HCT116 (cell line): ENCODE measurements around the gene DMD. TPM values are rescaled to one million over a fixed set of nuclear protein-coding genes. Genes with fewer than 3 reads are reported as not detected.

Experiments
- ATAC-seq: fragments of 200-7000 bp; cut with Tn5 transposase; 2 replicates; pipeline ENCODE4 v1.9.1; 2020; ENCODE audit warnings: mild to moderate bottlenecking, moderate library complexity
- BruUV-seq: library from RNA; stranded (reverse); fragments of 400-500 nt; replicated peaks from 2 replicates; lab custom pipeline; 2021; lab: Mats Ljungman, UMichigan
- CTCF ChIA-PET: fragments of 300-600 bp; sonication (Branson Sonifier 250); formaldehyde crosslinking; loops from one replicate; lab custom pipeline; 2021; ENCODE audit warnings: antibody characterized with exemption; lab: Charles Lee
- POLR2A ChIA-PET: fragments of 300-600, 350-600 bp; sonication (Branson Sonifier 250); formaldehyde crosslinking; loops from one replicate; lab custom pipeline; 2021; ENCODE audit warnings: antibody characterized with exemption; lab: Charles Lee
- RAD21 ChIA-PET, 2 experiments: fragments of 300-600 bp; sonication (Branson Sonifier 250); formaldehyde crosslinking; loops; one replicate each; lab custom pipeline; 2023; ENCODE audit warnings: low total read pairs in 2 of 2; ENCODE audit not compliant: uncharacterized antibody in 2 of 2, unreplicated experiment in 2 of 2, low non-redundant PET in 1 of 2; lab: Charles Lee
- DNase-seq: peaks from one replicate; pipeline ENCODE4 v3.0.0-alpha.2; 2010; ENCODE audit warnings: low read depth, low spot score
- H2AFZ ChIP-seq: fragments of 200-600 bp; shearing (Covaris generic), sonication (generic); 2 replicates; pipeline ENCODE4 v1.6.1; 2017; ENCODE audit warnings: low read depth, mixed run types, mixed read lengths, antibody characterized with exemption, low read length; ENCODE audit not compliant: poor library complexity, severe bottlenecking
- H3K27ac ChIP-seq: 2 replicates; pipeline ENCODE4 v1.5.1; 2012; ENCODE audit warnings: low read depth, low read length
- H3K27me3 ChIP-seq: fragments of 200-600 bp; sonication (generic); 2 replicates; pipeline ENCODE4 v1.6.1; 2016; ENCODE audit warnings: mixed run types, low read length, mixed read lengths; ENCODE audit not compliant: insufficient read depth
- H3K36me3 ChIP-seq, 2 experiments: fragments of 200-500 bp in 1 of 2; fragments of 200-600 bp in 1 of 2; sonication (Bioruptor generic) in 1 of 2; sonication (generic) in 1 of 2; 2 replicates each; pipeline versions ENCODE4 v1.5.1 to v1.6.1; 2014 to 2016; ENCODE audit warnings: low read length in 2 of 2, inconsistent platforms in 1 of 2, mixed read lengths in 1 of 2, mixed run types in 1 of 2; ENCODE audit not compliant: insufficient read depth in 2 of 2, control insufficient read depth in 1 of 2
- H3K4me1 ChIP-seq, 2 experiments: fragments of 200-600 bp in 1 of 2; sonication (generic) in 1 of 2; 2 replicates each; pipeline versions ENCODE4 v1.5.1 to v1.6.1; 2012 to 2017; ENCODE audit warnings: low read length in 2 of 2, inconsistent platforms in 1 of 2, mild to moderate bottlenecking in 1 of 2, mixed read lengths in 1 of 2, mixed run types in 1 of 2, moderate library complexity in 1 of 2; ENCODE audit not compliant: insufficient read depth in 2 of 2, control insufficient read depth in 1 of 2
- H3K4me2 ChIP-seq: fragments of 200-600 bp; sonication (generic); 2 replicates; pipeline ENCODE4 v1.6.1; 2017; ENCODE audit warnings: mixed run types, low read length, mixed read lengths
- H3K4me3 ChIP-seq, 2 experiments: fragments of 200-600 bp in 1 of 2; sonication (generic) in 1 of 2; replicated peaks in 1 of 2; 2 replicates each; pipeline ENCODE4 v1.5.1; 2011 to 2016; ENCODE audit warnings: low read length in 2 of 2, control low read depth in 1 of 2, low read depth in 1 of 2, mild to moderate bottlenecking in 1 of 2, mixed read lengths in 1 of 2, mixed run types in 1 of 2
- H3K79me2 ChIP-seq: fragments of 200-600 bp; sonication (generic); 2 replicates; pipeline ENCODE4 v1.6.1; 2017; ENCODE audit warnings: mild to moderate bottlenecking, mixed run types, low read length, moderate library complexity, mixed read lengths; ENCODE audit not compliant: insufficient read depth
- H3K9ac ChIP-seq: fragments of 200-600 bp; sonication (generic); 2 replicates; pipeline ENCODE4 v1.6.1; 2016; ENCODE audit warnings: low read length, mixed read lengths
- H3K9me2 ChIP-seq: fragments of 200-600 bp; sonication (generic), shearing (Covaris generic); 2 replicates; pipeline ENCODE4 v1.6.1; 2017; ENCODE audit warnings: mixed run types, mild to moderate bottlenecking, moderate library complexity; ENCODE audit not compliant: insufficient read depth
- H3K9me3 ChIP-seq, 2 experiments: fragments of 200-500 bp in 1 of 2; fragments of 200-600 bp in 1 of 2; sonication (Bioruptor generic) in 1 of 2; sonication (generic) in 1 of 2; 2 replicates each; pipeline ENCODE4 v1.6.1; 2014 to 2017; ENCODE audit warnings: low read length in 2 of 2, mixed read lengths in 2 of 2, inconsistent platforms in 1 of 2, low read depth in 1 of 2, mild to moderate bottlenecking in 1 of 2, mixed run types in 1 of 2, moderate library complexity in 1 of 2; ENCODE audit not compliant: control insufficient read depth in 1 of 2, insufficient read depth in 1 of 2
- H4K20me1 ChIP-seq: fragments of 200-600 bp; sonication (generic), shearing (Covaris generic); 2 replicates; pipeline ENCODE4 v1.6.1; 2017; ENCODE audit warnings: mixed run types, mild to moderate bottlenecking, moderate library complexity; ENCODE audit not compliant: insufficient read depth
- CBX3 ChIP-seq: IDR thresholded peaks from 2 replicates; pipeline ENCODE4 v1.6.1; 2012; ENCODE audit warnings: low read depth
- CEBPB ChIP-seq: IDR thresholded peaks from 2 replicates; pipeline ENCODE4 v1.6.1; 2012; ENCODE audit warnings: low read depth
- EGR1 ChIP-seq: IDR thresholded peaks from 2 replicates; pipeline ENCODE4 v1.6.1; 2012; ENCODE audit warnings: low read depth
- ELF1 ChIP-seq: IDR thresholded peaks from 2 replicates; pipeline ENCODE4 v1.6.1; 2012; ENCODE audit warnings: low read depth, borderline replicate concordance
- EZH2phosphoT487 ChIP-seq: fragments of 200-600 bp; IDR thresholded peaks from 2 replicates; pipeline ENCODE4 v1.6.1; 2018; ENCODE audit warnings: antibody characterized with exemption, borderline replicate concordance
- FOSL1 ChIP-seq: IDR thresholded peaks from 2 replicates; pipeline ENCODE4 v1.6.1; 2012; ENCODE audit warnings: low read depth
- POLR2A ChIP-seq: IDR thresholded peaks from 2 replicates; pipeline ENCODE4 v1.7.0; 2011; ENCODE audit warnings: borderline replicate concordance; ENCODE audit not compliant: insufficient read depth, insufficient read length; ENCODE audit errors: extremely low read depth
- POLR2AphosphoS5 ChIP-seq: IDR thresholded peaks from 2 replicates; pipeline ENCODE4 v1.6.1; 2011; ENCODE audit warnings: mild to moderate bottlenecking, low read depth, low read length, moderate library complexity
- RAD21 ChIP-seq: IDR thresholded peaks from 2 replicates; pipeline ENCODE4 v1.6.1; 2012; ENCODE audit warnings: low read depth, mild to moderate bottlenecking
- SP1 ChIP-seq: IDR thresholded peaks from 2 replicates; pipeline ENCODE4 v1.6.1; 2012; ENCODE audit warnings: low read depth
- SRF ChIP-seq: IDR thresholded peaks from 2 replicates; pipeline ENCODE4 v1.6.1; 2012; ENCODE audit warnings: low read depth
- TCF7L2 ChIP-seq: IDR thresholded peaks from 2 replicates; pipeline ENCODE4 v1.7.0; 2011; ENCODE audit warnings: borderline replicate concordance, inconsistent platforms; ENCODE audit not compliant: insufficient read depth, insufficient read length; ENCODE audit errors: extremely low read depth
- YY1 ChIP-seq: IDR thresholded peaks from 2 replicates; pipeline ENCODE4 v1.6.1; 2011; ENCODE audit warnings: low read length, low read depth, moderate library complexity, mild to moderate bottlenecking; ENCODE audit not compliant: insufficient replicate concordance; ENCODE audit errors: extremely low read depth
- ZFX ChIP-seq: fragments of 450-650 bp; IDR thresholded peaks from 2 replicates; pipeline ENCODE4 v1.6.1; 2017
- ZNF274 ChIP-seq: fragments of 200-500 bp; sonication (Bioruptor generic); IDR thresholded peaks from 2 replicates; pipeline ENCODE4 v1.6.1; 2014; ENCODE audit warnings: mild to moderate bottlenecking, low read depth, low read length, inconsistent platforms
- intact Hi-C: fragments of 100-400 bp; cut with micrococcal nuclease; formaldehyde crosslinking; loops from 2 replicates; pipeline ENCODE4 v1.10.0; 2022
- total RNA-seq: library from RNA; stranded (reverse); gene quantifications from one replicate; pipeline ENCODE4 v1.2.1, GENCODE V29; 2021; ENCODE audit not compliant: unreplicated experiment
- TF ChIP-seq, protein P1 (sequence below), 3 experiments: fragments of 200-600 bp in 1 of 3; sonication (generic) in 1 of 3; IDR thresholded peaks in 2 of 3; conservative IDR thresholded peaks in 1 of 3; 2 replicates each; pipeline ENCODE4 v1.5.1; 2012 to 2017; ENCODE audit warnings: low read depth in 2 of 3, low read length in 2 of 3, antibody characterized with exemption in 1 of 3, borderline replicate concordance in 1 of 3, control low read depth in 1 of 3, mild to moderate bottlenecking in 1 of 3, mixed read lengths in 1 of 3, mixed run types in 1 of 3, moderate library complexity in 1 of 3; ENCODE audit not compliant: insufficient read depth in 1 of 3
- TF ChIP-seq, protein P2 (sequence below): IDR thresholded peaks from 2 replicates; pipeline ENCODE4 v1.6.1; 2012

The DMD gene
- total RNA-seq, 1 experiment from 2014 or later: 0.05 TPM

DNA sequence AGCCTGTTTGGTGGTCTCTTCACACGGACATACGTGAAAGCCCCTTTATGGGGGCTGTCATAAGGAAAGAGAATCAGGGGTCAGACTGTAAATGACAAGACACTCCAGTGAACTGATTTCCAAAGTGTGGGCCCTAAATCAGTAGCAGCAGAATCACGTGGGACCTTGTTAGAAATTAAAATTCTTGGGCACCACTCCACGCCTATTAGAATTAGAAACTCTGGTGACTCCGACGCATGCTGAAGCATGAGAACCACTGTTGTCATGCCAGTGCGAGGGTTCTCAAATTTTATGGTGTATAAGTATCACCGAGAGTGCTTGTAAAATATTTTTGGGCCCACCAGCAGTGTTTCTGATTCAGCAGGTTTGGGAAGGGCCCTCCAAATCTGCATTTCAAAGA is 672.8 kb downstream of the DMD start:
- Histone ChIP-seq H2AFZ (no peak overlapping the region), H3K27me3 (no peaks in the 10 kb centered on the region), H3K79me2 (no peaks in the 10 kb centered on the region), H3K4me2 (no peak overlapping the region)
- ATAC-seq (no peak), DNase-seq (no peak)
- no TSS peak for BruUV-seq
- RAD21 ChIA-PET: no interaction called here
- no peak for TF ChIP-seq EZH2phosphoT487
- TF ChIP-seq EGR1: no peak
- no peak for TF ChIP-seq SP1
- no peak for TF ChIP-seq RAD21
- TF ChIP-seq POLR2AphosphoS5: no peak
- TF ChIP-seq ZFX: no peak
- TF ChIP-seq, all 23 proteins: peak for 0
- Histone ChIP-seq H3K9me2 (no peaks in the 10 kb centered on the region), H3K27ac (no peak overlapping the region), H3K9me3 (no peaks in the 10 kb centered on the region), H3K9ac (no peak overlapping the region), H3K4me1 (no peaks in the 10 kb centered on the region), H3K36me3 (no peaks in the 10 kb centered on the region), H4K20me1 (no peaks in the 10 kb centered on the region), H3K4me3 (no peak overlapping the region)
- ChIA-PET CTCF (no interaction called here), POLR2A (no interaction called here)
- intact Hi-C loops: no loop called here

DNA sequence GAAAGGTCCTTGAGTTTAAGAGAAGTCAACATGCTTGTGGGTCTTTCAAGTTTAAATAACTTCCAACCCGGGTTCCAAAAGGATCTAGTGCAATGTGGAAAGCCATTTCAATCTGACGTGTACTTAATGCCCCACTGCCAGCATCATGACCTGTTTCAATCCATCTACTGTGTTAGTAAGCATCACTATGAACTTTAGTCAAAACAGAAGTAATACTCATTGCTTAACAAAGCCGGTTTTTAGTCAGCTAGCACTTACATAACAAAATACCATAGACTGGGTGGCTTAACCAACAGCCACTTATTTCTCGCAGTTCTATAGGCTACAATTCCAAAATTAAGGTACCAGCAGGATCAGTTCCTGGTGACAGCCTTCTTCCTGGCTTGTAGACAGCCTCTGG is 677.5 kb downstream of the DMD start:
- H3K27ac ChIP-seq: no peak overlapping the region
- ChIA-PET RAD21 (no interaction called here), POLR2A (no interaction called here), CTCF (no interaction called here)
- TF ChIP-seq SP1: no peak
- no peak for TF ChIP-seq YY1
- TF ChIP-seq CEBPB: no peak
- TF ChIP-seq EZH2phosphoT487: no peak
- TF ChIP-seq, protein P1, sequence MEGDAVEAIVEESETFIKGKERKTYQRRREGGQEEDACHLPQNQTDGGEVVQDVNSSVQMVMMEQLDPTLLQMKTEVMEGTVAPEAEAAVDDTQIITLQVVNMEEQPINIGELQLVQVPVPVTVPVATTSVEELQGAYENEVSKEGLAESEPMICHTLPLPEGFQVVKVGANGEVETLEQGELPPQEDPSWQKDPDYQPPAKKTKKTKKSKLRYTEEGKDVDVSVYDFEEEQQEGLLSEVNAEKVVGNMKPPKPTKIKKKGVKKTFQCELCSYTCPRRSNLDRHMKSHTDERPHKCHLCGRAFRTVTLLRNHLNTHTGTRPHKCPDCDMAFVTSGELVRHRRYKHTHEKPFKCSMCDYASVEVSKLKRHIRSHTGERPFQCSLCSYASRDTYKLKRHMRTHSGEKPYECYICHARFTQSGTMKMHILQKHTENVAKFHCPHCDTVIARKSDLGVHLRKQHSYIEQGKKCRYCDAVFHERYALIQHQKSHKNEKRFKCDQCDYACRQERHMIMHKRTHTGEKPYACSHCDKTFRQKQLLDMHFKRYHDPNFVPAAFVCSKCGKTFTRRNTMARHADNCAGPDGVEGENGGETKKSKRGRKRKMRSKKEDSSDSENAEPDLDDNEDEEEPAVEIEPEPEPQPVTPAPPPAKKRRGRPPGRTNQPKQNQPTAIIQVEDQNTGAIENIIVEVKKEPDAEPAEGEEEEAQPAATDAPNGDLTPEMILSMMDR (IDR thresholded peaks at IDR 0.05 in 2 of 3, conservative IDR thresholded peaks at IDR 0.05 in 1 of 3; ENCODE audit: borderline replicate concordance in 1 of 3, insufficient read depth in 1 of 3, low read depth in 2 of 3, low read length in 2 of 3): no peak
- no peak for TF ChIP-seq ZNF274
- TF ChIP-seq FOSL1: no peak
- TF ChIP-seq, protein P2, sequence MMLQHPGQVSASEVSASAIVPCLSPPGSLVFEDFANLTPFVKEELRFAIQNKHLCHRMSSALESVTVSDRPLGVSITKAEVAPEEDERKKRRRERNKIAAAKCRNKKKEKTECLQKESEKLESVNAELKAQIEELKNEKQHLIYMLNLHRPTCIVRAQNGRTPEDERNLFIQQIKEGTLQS: no peak
- no peak for TF ChIP-seq CBX3
- TF ChIP-seq SRF: no peak
- no peak for TF ChIP-seq POLR2A
- TF ChIP-seq TCF7L2: no peak
- no peak for TF ChIP-seq ELF1
- H3K79me2 ChIP-seq: no peaks in the 10 kb centered on the region
- H3K4me2 ChIP-seq: no peak overlapping the region
- DNase-seq (no peak), ATAC-seq (no peak)
- no peaks in the 10 kb centered on the region for H3K36me3 ChIP-seq
- intact Hi-C loops: no loop called here
- BruUV-seq: no TSS peak
- no peaks in the 10 kb centered on the region for H3K4me1 ChIP-seq
- H3K4me3 ChIP-seq: no peak overlapping the region
- H3K9ac ChIP-seq: no peak overlapping the region
- H3K9me3 ChIP-seq: no peaks in the 10 kb centered on the region
- no peaks in the 10 kb centered on the region for H4K20me1 ChIP-seq
- no peak overlapping the region for H2AFZ ChIP-seq
- H3K9me2 ChIP-seq: no peaks in the 10 kb centered on the region
- no peaks in the 10 kb centered on the region for H3K27me3 ChIP-seq
